ENCODE measurements around the gene WRAP53. TPM values are rescaled to one million over a fixed set of nuclear protein-coding genes. Genes with fewer than 3 reads are reported as not detected.

WRAP53 gene
- total and polyA plus RNA-seq, 2 of the 13 experiments (the other 11 are each of a cell fraction or from before 2014, with no cell fraction given) = 7.0 to 19.5 TPM

DNA sequence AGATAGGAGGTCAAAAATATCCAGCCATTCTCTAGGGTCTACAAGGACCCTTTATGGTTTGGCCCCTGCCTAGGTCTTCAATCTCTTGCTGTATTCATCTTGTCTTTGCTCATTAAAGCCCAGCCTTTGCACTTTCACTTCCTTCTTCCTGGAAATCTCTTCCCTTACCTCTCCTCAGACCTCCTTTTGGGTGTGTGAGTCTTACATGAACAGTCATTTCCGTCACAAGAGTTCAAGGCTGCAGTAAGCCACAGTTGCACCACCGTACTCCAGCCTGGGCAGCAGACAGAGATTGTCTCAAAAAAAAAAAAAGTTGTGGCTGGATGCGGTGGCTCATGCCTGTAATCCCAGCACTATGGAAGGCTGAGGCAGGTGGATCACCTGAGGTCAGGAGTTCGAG, 43.5 kb upstream of the WRAP53 start (continued):
- TF ChIP-seq PAXIP1 (CRISPR knock-in tag; conservative IDR thresholded peaks at IDR 0.05) = no peak
- TF ChIP-seq GABPB1 (CRISPR knock-in tag; IDR thresholded peaks at IDR 0.05) = no peak
- TF ChIP-seq FOXM1 (CRISPR knock-in tag; IDR thresholded peaks at IDR 0.05) = no peak

GRCh38 chr17:7646457-7646856, 41.8 kb upstream of the WRAP53 start:
- no peak overlapping the region for H3K9ac ChIP-seq (ENCODE audit: insufficient read depth, low read depth, low read length)
- H3K4me3 ChIP-seq (replicated peaks in 1 of 3; ENCODE audit: insufficient read depth in 1 of 3, low read depth in 2 of 3, low read length in 3 of 3) = no peak overlapping the region
- H3K4me2 ChIP-seq (ENCODE audit: low read depth, low read length) = no peak overlapping the region
- no peak overlapping the region for H3K27ac ChIP-seq (ENCODE audit: extremely low read length, insufficient read depth, low read length)
- WGBS (ENCODE audit: low lambda C conversion rate) = 59% methylated on average over 8 of the region's 9 CpGs
- no peak for FAIRE-seq
- H3K79me2 ChIP-seq (ENCODE audit: insufficient read depth, low read length) = no peaks in the 10 kb centered on the region
- intact Hi-C loops (cut with micrococcal nuclease; ENCODE audit: unreplicated experiment) (no loop called here), in situ Hi-C loops (cut with HindIII; ENCODE audit: extremely low pct_ligation_motif_present, low pct_unique_long_range_greater_than_20kb) (no loop called here)
- no peak for DNase-seq (ENCODE audit: low spot score)
- ATAC-seq = no peak
- H3K27me3 ChIP-seq (ENCODE audit: control insufficient read depth in 1 of 2, insufficient read depth in 2 of 2, low read length in 2 of 2) = peaks cover 5 to 14% of the 10 kb centered on the region in 2 experiments
- no peak overlapping the region for H2AFZ ChIP-seq (ENCODE audit: low read length)
- BruUV-seq (replicated peaks) = no TSS peak
- ChIA-PET CTCF (ENCODE audit: low intra/inter-chr PET ratio, low total read pairs) (no interaction called here), POLR2A (no interaction called here)
- no peaks in the 10 kb centered on the region for H3K36me3 ChIP-seq (replicated peaks in 1 of 2; ENCODE audit: control insufficient read depth in 1 of 2, insufficient read depth in 2 of 2, low read length in 2 of 2)
- peaks cover 16% of the 10 kb centered on the region for H3K4me1 ChIP-seq (ENCODE audit: insufficient read depth, low read length)
- no peaks in the 10 kb centered on the region for H3K9me3 ChIP-seq (ENCODE audit: low read length)
- H4K20me1 ChIP-seq (ENCODE audit: insufficient read depth, low read length) = no peaks in the 10 kb centered on the region
- no peak for TF ChIP-seq MLLT10 (CRISPR knock-in tag; IDR thresholded peaks at IDR 0.05)
- no peak for TF ChIP-seq ZNF138 (CRISPR knock-in tag; IDR thresholded peaks at IDR 0.05; ENCODE audit: low read depth)
- TF ChIP-seq, protein P1, sequence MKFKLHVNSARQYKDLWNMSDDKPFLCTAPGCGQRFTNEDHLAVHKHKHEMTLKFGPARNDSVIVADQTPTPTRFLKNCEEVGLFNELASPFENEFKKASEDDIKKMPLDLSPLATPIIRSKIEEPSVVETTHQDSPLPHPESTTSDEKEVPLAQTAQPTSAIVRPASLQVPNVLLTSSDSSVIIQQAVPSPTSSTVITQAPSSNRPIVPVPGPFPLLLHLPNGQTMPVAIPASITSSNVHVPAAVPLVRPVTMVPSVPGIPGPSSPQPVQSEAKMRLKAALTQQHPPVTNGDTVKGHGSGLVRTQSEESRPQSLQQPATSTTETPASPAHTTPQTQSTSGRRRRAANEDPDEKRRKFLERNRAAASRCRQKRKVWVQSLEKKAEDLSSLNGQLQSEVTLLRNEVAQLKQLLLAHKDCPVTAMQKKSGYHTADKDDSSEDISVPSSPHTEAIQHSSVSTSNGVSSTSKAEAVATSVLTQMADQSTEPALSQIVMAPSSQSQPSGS (CRISPR knock-in tag; IDR thresholded peaks at IDR 0.05) = no peak
- TF ChIP-seq RBAK (CRISPR knock-in tag; IDR thresholded peaks at IDR 0.05) = no peak
- no peak for TF ChIP-seq ZNF747 (CRISPR knock-in tag; IDR thresholded peaks at IDR 0.05; ENCODE audit: borderline replicate concordance)
- TF ChIP-seq, protein P2, sequence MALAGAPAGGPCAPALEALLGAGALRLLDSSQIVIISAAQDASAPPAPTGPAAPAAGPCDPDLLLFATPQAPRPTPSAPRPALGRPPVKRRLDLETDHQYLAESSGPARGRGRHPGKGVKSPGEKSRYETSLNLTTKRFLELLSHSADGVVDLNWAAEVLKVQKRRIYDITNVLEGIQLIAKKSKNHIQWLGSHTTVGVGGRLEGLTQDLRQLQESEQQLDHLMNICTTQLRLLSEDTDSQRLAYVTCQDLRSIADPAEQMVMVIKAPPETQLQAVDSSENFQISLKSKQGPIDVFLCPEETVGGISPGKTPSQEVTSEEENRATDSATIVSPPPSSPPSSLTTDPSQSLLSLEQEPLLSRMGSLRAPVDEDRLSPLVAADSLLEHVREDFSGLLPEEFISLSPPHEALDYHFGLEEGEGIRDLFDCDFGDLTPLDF (CRISPR knock-in tag; IDR thresholded peaks at IDR 0.05) = no peak
- TF ChIP-seq MXI1 (IDR thresholded peaks at IDR 0.05; ENCODE audit: borderline replicate concordance, low read depth, low read length) = no peak
- no peak for TF ChIP-seq GATA4 (IDR thresholded peaks at IDR 0.05; ENCODE audit: borderline replicate concordance, low read depth)
- TF ChIP-seq, protein P3, sequence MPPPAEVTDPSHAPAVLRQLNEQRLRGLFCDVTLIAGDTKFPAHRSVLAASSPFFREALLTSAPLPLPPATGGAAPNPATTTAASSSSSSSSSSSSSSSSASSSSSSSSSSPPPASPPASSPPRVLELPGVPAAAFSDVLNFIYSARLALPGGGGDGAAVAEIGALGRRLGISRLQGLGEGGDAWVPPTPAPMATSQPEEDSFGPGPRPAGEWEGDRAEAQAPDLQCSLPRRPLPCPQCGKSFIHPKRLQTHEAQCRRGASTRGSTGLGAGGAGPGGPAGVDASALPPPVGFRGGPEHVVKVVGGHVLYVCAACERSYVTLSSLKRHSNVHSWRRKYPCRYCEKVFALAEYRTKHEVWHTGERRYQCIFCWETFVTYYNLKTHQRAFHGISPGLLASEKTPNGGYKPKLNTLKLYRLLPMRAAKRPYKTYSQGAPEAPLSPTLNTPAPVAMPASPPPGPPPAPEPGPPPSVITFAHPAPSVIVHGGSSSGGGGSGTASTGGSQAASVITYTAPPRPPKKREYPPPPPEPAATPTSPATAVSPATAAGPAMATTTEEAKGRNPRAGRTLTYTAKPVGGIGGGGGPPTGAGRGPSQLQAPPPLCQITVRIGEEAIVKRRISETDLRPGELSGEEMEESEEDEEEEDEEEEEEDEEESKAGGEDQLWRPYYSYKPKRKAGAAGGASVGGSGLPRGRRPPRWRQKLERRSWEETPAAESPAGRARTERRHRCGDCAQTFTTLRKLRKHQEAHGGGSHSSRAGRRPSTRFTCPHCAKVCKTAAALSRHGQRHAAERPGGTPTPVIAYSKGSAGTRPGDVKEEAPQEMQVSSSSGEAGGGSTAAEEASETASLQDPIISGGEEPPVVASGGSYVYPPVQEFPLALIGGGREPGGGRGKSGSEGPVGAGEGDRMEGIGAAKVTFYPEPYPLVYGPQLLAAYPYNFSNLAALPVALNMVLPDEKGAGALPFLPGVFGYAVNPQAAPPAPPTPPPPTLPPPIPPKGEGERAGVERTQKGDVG (CRISPR knock-in tag; IDR thresholded peaks at IDR 0.05; ENCODE audit: borderline replicate concordance) = no peak
